GM04503 (cell line): ENCODE data around the gene CCDC47.

ENCODE experiments used
- DNase-seq: peaks from one replicate; pipeline ENCODE4 v3.0.0-alpha.2; 2012; ENCODE audit warnings: low read depth

CCDC47 gene

GRCh38 chr17:63785556-63785955, 12.2 kb upstream of the CCDC47 start:
- DNase-seq = no peak

- no peak for DNase-seq
These were observed 10.1 kb upstream of the CCDC47 start for GRCh38 chr17:63783522-63783921.

- no peak for DNase-seq
These were observed 7.5 kb upstream of the CCDC47 start for GRCh38 chr17:63780928-63781327.

GRCh38 chr17:63780507-63780906, 7.1 kb upstream of the CCDC47 start:
- no peak for DNase-seq

- DNase-seq = no peak
These were observed 2.0 kb upstream of the CCDC47 start for GRCh38 chr17:63775420-63775819.

GRCh38 chr17:63774969-63775265, 1.5 kb upstream of the CCDC47 start:
- DNase-seq = no peak

GRCh38 chr17:63774141-63774968, 958 bp upstream of the CCDC47 start, which contains the start of gene DDX42:
Gene DDX42, plus strand, starts transcription at chr17:63774170. Its CDS starts 12,880 bp downstream, at chr17:63787050.
- no peak for DNase-seq

GRCh38 chr17:63772801-63773271, 561 bp downstream of the CCDC47 start:
- DNase-seq = no peak

- no peak for DNase-seq
These were observed 5.0 kb downstream of the CCDC47 start for GRCh38 chr17:63768433-63768832.

- no peak for DNase-seq
These were observed 6.6 kb downstream of the CCDC47 start for GRCh38 chr17:63766754-63767153.

GRCh38 chr17:63764716-63765115, 8.7 kb downstream of the CCDC47 start:
- no peak for DNase-seq

- DNase-seq = no peak
These were observed 11.0 kb downstream of the CCDC47 start for GRCh38 chr17:63762161-63763078.

GRCh38 chr17:63760771-63761539, 12.4 kb downstream of the CCDC47 start:
- DNase-seq = no peak

- DNase-seq = no peak
These were observed 15.0 kb downstream of the CCDC47 start for GRCh38 chr17:63758428-63758827.

GRCh38 chr17:63754046-63754445, 19.4 kb downstream of the CCDC47 start:
- no peak for DNase-seq

- DNase-seq = no peak
These were observed 20.2 kb downstream of the CCDC47 start for GRCh38 chr17:63753215-63753614.

- DNase-seq = no peak
These were observed 20.7 kb downstream of the CCDC47 start for GRCh38 chr17:63752707-63753106.

- no peak for DNase-seq
These were observed 21.6 kb downstream of the CCDC47 start for GRCh38 chr17:63751806-63752205.

GRCh38 chr17:63741408-63742173, 31.8 kb downstream of the CCDC47 start, which contains the start of gene STRADA:
Gene STRADA, minus strand, starts transcription at chr17:63741799. Its CDS starts 13,430 bp downstream, at chr17:63728369.
- DNase-seq = peak; percentile 68

GRCh38 chr17:63741143-63741407, 32.3 kb downstream of the CCDC47 start:
- no peak for DNase-seq

- no peak for DNase-seq
These were observed 32.8 kb downstream of the CCDC47 start for GRCh38 chr17:63740464-63741142.
